Colon (tissue), 2 donors: Measurements from ENCODE around the gene GRIFIN.
"Not testable (repeated sequence)": the region's sequence is repeated elsewhere in the genome, so short reads cannot be mapped to it uniquely, and the experiment has no call there.

Source experiments
- FAIRE-seq: peaks from 2 replicates; lab custom pipeline; 2012; peaks lifted over from hg19 to GRCh38; lab: Jason Lieb, UNC
- donor health status: control.
- donor health status: control.

GRIFIN gene

DNA sequence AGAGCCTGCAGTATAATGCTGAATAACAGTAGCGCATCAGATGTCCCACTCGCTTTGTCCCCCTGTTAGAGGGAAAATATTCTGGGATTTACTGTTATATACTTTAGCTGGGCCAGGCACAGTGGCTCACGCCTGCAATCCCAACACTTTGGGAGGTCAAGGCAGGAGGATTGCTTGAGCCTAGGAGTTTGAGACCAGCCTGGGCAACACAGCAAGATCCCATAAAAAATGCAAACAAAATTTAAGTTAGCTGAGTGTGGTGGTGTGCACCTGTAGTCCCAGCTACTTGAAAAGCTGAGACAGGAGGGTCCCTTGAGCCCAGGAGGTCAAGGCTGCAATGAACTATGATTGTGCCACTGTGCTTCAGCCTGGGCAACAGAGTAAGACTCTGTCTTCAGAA is 22.3 kb downstream of the GRIFIN start:
- not testable (repeated sequence) for FAIRE-seq

DNA sequence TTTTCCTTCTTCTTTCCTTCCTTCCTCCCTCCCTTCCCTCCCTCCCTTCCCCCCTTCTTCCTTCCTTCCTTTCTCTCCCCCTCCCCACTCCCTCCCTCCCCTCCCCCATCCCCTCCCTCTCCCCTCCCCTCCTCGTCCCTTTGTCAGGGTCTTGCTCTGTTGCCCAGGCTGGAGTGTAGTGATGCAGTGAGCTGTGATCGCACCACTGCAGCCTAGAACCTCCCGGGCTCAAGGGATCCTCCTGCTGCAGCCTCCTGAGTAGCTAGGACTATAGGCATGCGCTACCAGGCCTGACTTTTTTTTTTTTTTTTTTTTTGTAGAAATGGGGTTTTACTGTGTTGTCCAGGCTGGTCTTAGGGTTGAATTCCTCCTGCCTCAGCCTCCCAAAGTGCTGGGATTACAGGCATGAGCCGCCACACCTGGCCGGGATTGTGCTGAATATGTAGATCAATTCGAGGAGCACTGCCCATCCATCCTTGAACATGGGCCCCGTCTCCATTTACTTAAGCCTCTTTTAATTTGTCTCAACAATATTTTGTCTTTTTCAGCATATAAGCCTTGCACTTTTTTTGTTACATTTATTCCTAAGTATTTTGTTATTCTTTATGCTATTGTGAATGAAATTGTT is 23.4 kb downstream of the GRIFIN start:
- no peak for FAIRE-seq

DNA sequence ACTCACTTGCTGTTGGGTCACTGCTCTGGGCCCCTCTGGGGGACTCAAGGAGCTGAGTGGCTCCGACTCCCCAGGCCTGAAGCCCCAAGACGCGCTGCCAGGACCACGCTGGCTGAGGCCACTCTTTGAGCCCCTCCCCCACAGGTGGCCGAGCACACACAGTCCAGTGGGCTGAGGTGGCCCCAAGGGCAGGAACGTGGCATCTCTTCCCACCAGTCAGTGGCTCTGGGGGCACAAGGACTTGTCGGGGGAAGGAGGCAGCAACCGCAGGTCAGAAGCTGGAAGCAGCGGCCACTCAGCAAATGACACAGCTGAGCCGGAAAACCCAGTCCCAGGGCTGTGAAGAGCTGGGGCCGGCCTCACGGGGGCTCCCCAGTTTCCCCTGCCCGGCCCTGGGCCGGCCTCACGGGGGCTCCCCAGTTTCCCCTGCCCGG is 24.1 kb downstream of the GRIFIN start:
- FAIRE-seq: no peak

DNA sequence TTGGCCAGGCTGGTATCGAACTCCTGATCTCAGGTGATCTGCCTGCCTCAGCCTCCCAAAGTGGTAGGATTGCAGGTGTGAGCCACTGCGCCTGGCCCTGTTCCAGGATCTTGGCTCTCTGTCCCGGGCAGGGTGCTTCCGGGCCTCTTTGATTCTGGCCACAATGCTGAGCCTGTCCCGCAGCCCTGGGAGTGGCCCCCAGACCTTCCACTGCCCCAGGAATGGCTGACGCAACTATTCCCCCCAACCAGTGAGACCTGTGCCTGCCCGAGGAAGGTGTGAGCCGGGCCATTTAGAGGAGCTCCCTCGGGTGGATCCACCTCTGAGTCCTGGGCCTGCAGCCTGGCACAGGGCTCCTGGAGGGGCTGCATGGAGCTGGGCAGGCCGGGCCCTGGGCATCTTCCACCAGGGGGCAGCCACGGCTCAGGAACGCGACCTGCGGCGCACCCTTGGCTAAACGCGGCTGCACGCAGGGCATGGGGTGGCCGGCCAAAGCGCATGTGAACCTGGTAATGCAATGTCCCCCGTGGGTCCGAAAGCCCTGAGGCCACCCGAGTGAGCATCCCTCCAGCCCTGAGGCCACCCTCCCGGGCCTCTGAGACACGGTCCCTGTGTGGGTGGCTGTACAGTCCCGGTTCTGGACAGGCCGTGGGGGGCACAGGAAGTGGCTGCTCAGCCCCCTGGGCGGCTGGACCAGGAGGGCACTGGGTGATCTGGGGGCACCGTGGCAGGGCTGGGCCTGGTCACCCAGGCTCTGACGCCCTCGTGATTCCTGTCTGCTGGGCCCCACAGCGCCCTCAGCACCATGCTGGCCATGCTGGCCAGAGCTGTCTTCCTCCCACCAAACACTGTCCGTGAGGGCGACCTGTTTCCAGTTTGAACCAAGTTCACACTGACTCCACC is 24.8 kb downstream of the GRIFIN start:
- FAIRE-seq: no peak

DNA sequence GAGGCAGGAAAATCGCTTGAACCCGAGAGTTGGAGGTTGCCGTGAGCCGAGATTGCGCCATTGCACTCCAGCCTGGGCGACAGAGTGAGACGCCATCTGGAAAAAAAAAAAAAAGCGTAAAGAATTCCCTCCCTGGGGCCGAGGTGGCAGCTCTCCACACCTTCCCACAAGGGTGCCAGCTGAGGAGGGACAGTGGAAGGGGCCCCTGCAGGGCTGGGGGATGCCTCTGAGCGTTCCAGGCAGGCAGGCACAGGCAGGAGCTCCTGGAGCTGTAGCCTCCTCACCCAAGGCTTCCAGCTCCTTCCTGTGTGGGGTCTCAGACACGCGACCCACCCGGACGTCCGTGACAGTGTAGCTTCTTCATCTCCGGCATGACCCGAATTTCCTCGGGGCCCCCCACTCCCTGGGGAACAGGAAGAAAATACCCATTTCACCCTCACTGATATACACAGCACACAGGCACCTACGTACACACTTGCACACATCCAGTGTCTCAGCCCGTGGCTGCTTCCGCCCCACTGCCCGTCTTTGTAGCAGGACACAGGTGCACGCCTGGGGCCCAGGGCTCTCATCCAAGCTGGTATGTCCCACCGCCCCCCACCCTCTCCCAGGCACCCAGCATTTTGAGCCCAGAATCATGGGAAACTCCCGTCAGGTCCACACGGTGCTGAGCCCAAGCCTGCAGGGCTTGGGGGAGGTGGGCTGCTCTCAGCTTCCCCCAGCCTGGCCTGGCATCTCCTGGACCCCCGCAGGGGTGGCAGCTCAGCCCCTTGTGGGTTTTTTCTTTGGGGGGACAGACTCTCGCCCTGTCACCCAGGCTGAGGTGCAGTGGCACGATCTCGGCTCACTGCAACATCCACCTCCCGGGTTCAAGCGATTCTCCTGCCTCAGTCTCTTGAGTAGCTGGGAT is 25.7 kb downstream of the GRIFIN start:
- no peak for FAIRE-seq

DNA sequence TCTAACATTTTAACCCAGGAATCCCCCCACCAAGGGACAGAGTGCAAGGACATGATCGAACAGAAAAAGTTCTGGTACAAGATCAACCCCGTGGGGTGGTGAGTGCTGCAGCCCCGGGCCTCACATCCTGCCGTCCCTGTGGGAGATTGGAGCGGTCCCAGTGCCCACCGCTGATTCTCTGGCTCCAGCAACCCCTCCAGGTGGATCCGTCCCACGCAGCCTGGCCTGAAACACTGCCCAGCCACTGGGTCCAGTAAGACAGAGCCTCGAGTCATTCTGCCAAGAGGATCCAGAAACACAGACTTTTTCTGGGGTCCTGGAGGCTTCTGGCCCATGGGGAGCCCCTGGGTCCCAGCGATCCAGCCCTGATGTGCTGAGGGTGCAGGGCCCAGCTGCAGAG is 29.5 kb downstream of the GRIFIN start:
- FAIRE-seq: no peak

DNA sequence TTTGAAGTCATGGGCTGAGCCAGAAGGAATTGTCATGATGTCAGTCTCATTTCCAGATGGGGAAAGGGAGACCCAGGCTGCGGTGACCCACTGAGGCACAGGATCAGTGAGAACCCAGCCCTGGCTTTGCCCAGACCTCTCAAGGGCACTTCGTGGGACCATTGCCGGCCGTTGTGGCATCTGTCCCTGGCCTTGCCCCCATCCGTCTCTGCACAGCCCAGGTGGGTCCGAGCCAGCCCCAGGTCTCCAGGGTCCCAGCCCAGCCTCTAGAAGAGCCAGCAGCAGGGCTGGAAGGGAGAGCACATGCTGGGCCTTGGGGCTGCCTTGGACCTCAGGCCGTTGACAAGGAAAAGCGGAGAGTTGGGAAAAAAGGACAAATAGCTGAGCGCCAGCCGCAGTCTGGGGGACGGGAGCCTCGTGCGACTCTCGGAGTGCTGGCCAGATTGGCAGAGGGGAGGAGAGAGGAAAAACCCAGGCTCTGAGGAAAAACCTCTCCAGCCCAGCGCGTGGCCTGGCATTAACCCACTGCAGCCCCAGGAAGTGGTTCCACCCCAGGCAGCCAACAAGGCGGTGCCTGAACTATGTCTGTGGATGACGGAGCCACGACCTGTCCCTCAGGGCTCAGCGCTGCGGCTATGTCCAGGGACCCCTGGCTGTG is 30.2 kb downstream of the GRIFIN start:
- FAIRE-seq: no peak

DNA sequence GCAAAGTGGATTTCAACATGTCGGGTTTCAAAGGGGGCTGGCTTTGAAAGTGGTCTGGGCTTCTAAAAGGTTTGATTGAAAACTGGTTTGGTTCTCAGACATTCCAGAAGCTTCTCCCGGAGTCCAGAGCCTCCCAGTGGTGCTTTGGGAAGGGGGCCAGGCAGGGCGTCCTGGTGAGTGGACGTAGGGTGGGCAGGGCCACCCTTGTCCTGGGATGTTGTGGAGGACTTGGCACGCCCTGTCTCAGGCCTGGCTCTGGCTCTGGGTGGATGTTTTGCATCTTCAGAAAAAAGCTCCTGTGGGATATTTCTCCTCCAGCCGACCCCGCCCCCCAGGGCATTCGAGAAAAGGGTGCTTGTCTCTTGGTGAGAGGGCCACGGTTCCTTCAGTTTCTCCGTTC is 31.2 kb downstream of the GRIFIN start:
- FAIRE-seq: no peak

DNA sequence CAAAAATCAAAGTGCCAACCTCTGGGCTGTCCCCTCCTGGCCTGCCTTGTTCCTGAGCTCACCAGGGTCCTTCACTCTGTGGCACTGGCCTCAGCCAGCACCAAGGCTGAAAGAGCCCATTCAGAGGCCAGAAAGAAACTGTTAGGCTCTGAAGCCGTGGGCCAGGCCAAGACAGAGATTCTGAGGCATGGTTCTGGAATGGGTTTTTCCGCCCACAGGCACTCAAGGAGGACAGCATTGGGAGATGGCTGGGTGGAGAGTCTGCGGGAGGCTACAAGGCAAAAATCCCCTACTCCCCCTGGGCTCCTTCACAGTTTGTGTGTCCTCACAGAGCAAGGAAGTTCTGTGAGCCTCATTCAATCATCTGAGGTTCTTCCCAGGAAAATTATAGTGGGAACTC is 31.7 kb downstream of the GRIFIN start:
- FAIRE-seq: no peak

DNA sequence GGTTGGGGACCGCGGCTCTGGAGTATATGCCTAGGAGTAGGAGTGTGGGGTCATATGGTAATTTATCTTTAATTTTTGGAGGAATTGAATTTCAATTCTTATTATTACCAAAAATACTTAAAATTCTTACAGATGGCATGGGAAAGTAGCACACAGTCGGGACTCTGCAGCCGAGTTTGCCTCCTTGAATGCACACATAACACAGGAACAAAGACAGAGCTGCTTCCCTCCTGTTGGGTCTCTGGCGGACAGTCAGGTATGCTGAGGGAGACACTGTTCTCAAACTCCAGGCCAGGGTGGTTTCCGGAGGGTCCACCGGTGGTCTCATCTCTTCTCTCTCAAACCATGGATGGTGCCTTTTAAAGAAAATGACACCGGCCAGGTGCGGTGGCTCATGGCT is 32.7 kb downstream of the GRIFIN start:
- FAIRE-seq: no peak

DNA sequence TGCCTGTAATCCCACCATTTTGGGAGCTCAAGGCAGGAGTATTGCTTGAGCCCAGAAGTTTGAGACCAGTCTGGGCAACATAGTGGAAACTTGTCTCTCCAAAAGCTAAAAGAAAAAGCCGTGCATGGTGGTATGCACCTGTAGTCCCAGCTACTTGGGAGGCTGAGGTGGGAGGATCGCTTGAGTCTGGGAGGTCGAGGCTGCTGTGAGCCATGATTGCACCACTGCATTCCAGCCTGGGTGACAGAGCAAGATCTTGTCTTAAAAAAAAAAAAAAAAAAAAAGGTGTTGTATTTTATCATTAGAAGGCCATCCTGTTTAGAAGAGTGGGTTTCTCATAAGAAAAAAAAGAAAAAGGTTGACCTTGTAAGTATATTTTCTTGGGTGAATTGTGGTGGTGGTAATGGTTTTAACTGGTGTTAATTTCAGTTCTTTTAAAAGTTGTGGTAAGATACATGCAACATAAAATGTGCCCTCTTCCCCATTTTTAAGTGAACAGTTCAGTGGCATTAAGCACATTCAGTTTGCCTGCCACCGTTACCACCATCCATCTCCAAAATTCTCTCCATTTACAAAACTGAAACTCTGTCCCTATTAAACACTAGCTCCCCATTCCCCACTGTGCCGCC is 34.7 kb downstream of the GRIFIN start:
- FAIRE-seq: no peak

DNA sequence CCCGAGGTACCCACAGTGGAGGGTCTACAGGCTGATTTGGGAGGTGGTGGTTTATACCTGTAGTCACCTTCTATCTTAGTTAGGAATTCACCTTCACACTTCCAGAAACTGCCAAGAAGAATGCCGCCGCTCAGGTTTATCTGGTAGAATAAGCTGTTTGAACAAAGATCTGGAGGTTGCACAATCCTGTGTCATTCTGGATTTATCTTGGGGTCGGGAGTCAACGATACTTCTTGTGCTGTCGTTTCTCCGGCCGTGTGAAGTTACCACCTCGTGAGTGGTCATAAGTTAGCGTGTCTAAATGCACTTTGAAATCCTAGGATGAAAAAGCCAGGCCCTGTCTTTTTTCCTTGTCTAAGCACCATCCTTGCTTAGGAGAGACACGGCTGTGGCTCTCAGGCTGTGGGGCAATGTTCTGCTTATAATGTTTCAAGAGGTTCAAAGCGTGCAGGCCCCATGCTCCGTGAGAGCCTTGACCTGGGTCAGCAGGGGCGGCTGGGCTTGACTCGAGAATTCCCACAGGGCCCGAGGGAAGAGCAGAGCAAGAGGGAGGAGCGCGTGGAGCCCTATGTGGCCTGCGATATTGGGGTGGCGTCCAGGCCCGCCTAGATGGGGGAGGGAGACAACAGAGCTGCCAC is 35.5 kb downstream of the GRIFIN start:
- FAIRE-seq: no peak

DNA sequence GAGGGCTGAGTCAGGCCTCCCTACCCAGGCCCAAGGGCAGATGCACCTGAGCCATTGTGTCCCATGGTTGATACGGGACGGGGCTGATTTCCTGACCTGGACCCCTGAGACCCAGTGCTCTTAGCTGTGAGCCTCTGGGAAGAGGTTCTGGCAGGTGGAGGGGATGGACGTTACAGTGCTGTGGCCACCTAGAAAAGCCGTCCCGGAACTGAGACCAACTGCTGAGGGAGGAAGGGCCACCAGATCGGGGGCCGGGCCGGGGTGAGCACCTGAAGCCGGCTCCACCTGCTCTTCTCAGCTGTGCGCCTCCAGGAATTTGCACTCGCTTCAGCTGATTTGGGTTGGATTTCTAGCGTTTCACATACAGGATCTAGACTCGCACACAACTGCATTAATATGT is 37.4 kb downstream of the GRIFIN start:
- no peak for FAIRE-seq

DNA sequence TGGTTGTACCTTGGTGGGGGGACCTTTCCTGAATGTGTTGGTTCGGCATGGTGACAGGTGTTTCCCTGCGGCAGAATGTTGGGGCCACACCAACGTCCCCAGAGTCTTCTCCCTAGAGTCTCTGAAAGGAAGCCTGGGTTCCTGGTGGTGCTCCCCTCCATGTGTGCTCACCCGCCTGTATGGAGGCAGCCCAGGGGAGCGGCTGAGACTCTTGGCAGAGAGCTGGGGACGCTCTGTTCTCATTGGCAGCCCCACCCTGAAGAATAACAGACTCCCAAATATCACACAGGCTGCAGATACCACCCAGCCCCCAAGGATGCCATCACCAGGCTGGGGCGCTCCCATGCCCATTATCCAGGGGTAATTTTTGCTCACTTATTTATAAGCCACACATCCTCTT is 38.0 kb downstream of the GRIFIN start:
- no peak for FAIRE-seq

DNA sequence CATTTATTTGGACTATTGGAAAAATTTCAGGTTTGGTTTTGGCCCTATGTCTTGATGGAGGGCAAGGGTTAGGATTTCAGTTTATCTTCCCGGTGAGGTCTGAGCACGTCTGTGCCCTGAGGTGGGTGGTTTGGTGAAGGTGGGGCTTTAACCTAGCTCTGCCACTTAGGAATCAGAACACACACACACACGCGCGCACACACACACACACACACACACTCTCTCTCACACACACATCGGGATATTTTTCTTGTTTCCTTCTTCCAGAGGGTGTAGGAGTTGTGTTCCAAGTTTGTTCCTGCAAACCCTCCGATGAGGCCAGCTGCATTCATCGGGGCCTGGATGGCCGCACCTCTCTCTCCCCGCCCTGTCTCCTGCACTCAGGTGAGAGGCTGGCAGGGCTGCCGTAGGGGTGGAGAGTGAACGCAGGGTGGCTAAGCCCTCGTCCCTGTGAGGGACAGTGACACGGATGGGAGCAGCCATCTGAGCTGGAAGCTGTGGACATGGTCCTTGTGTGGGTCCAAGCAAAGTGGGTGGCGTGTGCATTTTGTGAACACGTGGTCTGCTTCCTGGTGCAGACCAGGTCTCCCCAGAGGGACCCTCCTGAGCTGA is 38.6 kb downstream of the GRIFIN start:
- no peak for FAIRE-seq

DNA sequence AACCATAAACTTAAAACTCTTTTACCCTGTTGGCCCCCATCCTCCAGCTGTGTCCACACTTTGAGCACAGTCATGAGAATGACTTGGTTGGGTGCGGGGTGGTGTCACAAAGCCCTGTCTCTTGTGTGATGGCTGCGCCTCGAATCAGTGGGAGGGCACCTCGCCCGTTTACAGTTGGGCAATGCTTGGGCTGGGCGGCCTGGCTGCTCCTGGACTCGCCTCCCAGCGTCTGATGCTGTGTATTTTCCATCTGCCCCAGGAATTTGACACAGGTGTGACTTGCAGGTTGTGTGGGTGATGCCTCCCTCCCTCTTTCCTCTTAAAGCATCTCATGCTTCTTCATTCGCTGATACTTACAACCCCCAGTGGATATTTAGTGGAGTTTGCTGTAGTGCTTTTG is 39.1 kb downstream of the GRIFIN start:
- no peak for FAIRE-seq

DNA sequence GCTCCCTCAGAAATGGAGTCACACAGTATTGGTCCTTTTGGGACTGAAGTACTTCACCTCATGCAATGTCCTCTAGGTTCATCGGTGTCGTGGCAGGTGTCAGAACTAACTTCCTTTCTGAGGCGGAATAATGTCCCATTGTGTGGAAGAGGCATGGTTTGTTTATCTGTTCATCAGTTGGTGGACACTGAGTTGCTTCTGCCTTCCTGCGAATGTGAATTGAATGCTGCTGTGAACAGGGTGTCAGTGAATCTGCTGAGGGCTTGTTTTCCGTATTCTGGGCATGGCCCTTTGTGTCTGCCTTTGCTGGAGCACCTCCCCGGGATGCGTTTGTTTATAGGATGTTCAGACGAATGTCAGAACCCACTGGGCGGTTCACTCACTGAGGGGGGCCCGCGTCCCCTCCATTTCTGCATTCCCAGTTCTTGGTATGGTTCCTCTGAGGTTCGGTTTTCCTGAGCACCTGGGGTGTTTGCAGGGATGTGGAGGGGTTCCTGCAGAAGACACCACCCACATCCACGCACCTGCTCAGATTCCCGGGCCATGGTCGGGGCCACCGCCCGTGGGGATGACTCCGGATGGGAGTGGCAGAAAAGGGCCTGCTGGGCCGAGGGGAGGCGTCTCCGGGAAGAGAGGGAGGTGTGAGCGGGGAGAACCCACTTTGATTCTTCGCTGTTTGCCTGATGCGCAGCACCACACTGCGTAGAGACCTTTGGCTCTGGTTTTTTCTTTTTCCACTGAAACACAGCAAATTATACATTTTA is 39.7 kb downstream of the GRIFIN start:
- FAIRE-seq: no peak

DNA sequence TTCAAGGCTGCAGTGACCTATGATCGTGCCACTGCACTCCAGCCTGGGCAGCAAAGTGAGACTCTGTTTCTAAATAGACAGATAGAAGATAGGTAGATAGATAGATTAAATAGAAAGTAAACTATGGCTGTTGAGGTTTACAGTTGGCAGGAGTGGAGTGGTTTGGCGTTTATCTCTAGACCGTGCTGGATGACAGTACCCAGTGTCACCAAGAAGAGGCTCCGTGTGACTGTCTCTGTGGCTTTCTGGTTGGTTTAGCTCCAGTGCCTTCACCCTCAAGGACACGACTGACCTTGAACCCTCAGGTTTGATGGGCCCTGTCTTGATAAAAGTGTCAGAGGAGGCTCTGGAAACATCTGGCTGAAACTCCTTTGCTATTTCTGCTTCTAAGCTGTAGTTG is 41.1 kb downstream of the GRIFIN start:
- FAIRE-seq: no peak

DNA sequence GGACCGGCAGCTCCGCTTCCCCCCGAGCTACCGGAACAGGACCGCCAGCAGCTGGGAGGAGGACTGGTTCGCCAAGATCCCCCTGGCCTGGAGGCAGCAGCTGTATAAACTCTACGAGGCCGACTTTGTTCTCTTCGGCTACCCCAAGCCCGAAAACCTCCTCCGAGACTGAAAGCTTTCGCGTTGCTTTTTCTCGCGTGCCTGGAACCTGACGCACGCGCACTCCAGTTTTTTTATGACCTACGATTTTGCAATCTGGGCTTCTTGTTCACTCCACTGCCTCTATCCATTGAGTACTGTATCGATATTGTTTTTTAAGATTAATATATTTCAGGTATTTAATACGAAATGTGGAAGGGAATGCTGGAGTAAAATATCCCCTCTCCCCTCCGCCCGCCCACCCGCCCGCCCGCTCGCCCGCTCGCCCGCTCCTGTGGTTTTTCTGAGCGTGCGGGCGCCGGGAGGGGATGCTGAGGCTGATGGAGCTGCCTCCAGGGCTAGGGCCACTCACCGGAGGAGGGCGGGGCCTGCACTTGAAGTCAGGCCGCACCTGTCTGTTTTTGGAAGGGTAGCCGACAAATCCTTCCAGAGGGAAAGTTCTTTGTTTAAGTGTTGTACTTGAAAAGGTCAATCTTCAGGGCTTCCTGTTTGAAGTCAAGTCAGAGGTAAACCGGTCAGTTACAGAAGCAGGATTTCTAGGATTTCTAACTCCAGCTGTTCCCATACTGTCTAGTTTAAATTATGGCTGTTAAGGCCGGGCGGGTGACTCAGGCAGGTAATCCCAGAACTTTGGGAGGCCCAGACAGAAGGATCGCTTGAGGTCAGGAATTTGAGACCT is 42.3 kb downstream of the GRIFIN start:
- FAIRE-seq: no peak
